ENCODE results near the gene SNRNP70. TPM values are rescaled to one million over a fixed set of nuclear protein-coding genes. Genes with fewer than 3 reads are reported as not detected.

Gene SNRNP70
- total RNA-seq, 4 donors from 2014 or later = 55.6 to 305 (median 107) TPM

- Histone ChIP-seq H3K4me1 (peaks cover 25 to 38% of the 10 kb centered on the region in 2 donors), H3K4me3 (no peak overlapping the region), H3K36me3 (no peaks in the 10 kb centered on the region), H3K9me3 (no peaks in the 10 kb centered on the region), H3K27me3 (peaks cover 0 to 2% (median 0%) of the 10 kb centered on the region in 3 donors), H3K27ac (peak overlapping the region; percentile 83 to 95 (median 90))
- no peak for ATAC-seq
- intact Hi-C loops (cut with DNase I; ENCODE audit: low total_unique reads) (no loop called here), in situ Hi-C loops (cut with MboI; ENCODE audit: low sequenced_read_pairs in 4 of 4) (no loop called here)
- TF ChIP-seq, protein P1, sequence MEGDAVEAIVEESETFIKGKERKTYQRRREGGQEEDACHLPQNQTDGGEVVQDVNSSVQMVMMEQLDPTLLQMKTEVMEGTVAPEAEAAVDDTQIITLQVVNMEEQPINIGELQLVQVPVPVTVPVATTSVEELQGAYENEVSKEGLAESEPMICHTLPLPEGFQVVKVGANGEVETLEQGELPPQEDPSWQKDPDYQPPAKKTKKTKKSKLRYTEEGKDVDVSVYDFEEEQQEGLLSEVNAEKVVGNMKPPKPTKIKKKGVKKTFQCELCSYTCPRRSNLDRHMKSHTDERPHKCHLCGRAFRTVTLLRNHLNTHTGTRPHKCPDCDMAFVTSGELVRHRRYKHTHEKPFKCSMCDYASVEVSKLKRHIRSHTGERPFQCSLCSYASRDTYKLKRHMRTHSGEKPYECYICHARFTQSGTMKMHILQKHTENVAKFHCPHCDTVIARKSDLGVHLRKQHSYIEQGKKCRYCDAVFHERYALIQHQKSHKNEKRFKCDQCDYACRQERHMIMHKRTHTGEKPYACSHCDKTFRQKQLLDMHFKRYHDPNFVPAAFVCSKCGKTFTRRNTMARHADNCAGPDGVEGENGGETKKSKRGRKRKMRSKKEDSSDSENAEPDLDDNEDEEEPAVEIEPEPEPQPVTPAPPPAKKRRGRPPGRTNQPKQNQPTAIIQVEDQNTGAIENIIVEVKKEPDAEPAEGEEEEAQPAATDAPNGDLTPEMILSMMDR (IDR thresholded peaks at IDR 0.05 in 4 of 5, conservative IDR thresholded peaks at IDR 0.05 in 1 of 5) = no peak
- no peak for TF ChIP-seq POLR2A (IDR thresholded peaks at IDR 0.05)
- no peak for DNase-seq
Observed at GRCh38 chr19:49064029-49064629, 21.1 kb upstream of the SNRNP70 start.

- Histone ChIP-seq H3K27ac (peak within 1 kb of the TSS; percentile 83 to 95 (median 90)), H3K36me3 (no peaks in the 10 kb centered on the region), H3K4me1 (peaks cover 25 to 47% of the 10 kb centered on the region in 2 donors), H3K9me3 (no peaks in the 10 kb centered on the region), H3K27me3 (peaks cover 0 to 2% (median 0%) of the 10 kb centered on the region in 3 donors), H3K4me3 (peak within 1 kb of the TSS; percentile 12 to 50 (median 38))
- peak in 1 of 2 donors; percentile 52 for DNase-seq
- intact Hi-C loops (cut with DNase I; ENCODE audit: low total_unique reads) (no loop called here), in situ Hi-C loops (cut with MboI; ENCODE audit: low sequenced_read_pairs in 4 of 4) (no loop called here)
- no peak for TF ChIP-seq POLR2A (IDR thresholded peaks at IDR 0.05)
- TF ChIP-seq, protein P1 (IDR thresholded peaks at IDR 0.05 in 4 of 5, conservative IDR thresholded peaks at IDR 0.05 in 1 of 5) = no peak
- ATAC-seq = peak; percentile 15 to 20
Observed at GRCh38 chr19:49064768-49065611, 20.3 kb upstream of the SNRNP70 start, which contains the start of gene NTF4. Gene NTF4, minus strand, starts transcription at chr19:49064818. Its CDS starts 2,821 bp downstream, at chr19:49061997.

GRCh38 chr19:49065905-49066512 lies 19.2 kb upstream of the SNRNP70 start:
- peak; percentile 77 to 83 for ATAC-seq
- DNase-seq = peak; percentile 68 to 91
- in situ Hi-C loops (cut with MboI; ENCODE audit: low sequenced_read_pairs in 4 of 4) (no loop called here), intact Hi-C loops (cut with DNase I; ENCODE audit: low total_unique reads) (no loop called here)
- Histone ChIP-seq H3K4me1 (peaks cover 25 to 53% of the 10 kb centered on the region in 2 donors), H3K27ac (peak overlapping the region; percentile 83 to 95 (median 90)), H3K36me3 (no peaks in the 10 kb centered on the region), H3K9me3 (no peaks in the 10 kb centered on the region), H3K27me3 (peaks cover 0 to 2% (median 0%) of the 10 kb centered on the region in 3 donors), H3K4me3 (peak overlapping the region in 3 of 4 donors; percentile 12 to 50 (median 33))
- TF ChIP-seq, protein P1 (IDR thresholded peaks at IDR 0.05 in 4 of 5, conservative IDR thresholded peaks at IDR 0.05 in 1 of 5) = no peak
- peak; percentile 62 to 72 for TF ChIP-seq POLR2A (IDR thresholded peaks at IDR 0.05)

GRCh38 chr19:49067554-49067953 lies 17.7 kb upstream of the SNRNP70 start:
- DNase-seq (peak in 1 of 2 donors; percentile 47), ATAC-seq (no peak)
- H3K4me3 ChIP-seq = no peak overlapping the region
- peak in 1 of 2 donors; percentile 30 for TF ChIP-seq POLR2A (IDR thresholded peaks at IDR 0.05)
- TF ChIP-seq, protein P1 (IDR thresholded peaks at IDR 0.05 in 4 of 5, conservative IDR thresholded peaks at IDR 0.05 in 1 of 5) = no peak
- no peaks in the 10 kb centered on the region for H3K36me3 ChIP-seq
- H3K9me3 ChIP-seq = no peaks in the 10 kb centered on the region
- intact Hi-C loops (cut with DNase I; ENCODE audit: low total_unique reads) (no loop called here), in situ Hi-C loops (cut with MboI; ENCODE audit: low sequenced_read_pairs in 4 of 4) (no loop called here)
- peaks cover 25 to 53% of the 10 kb centered on the region in 2 donors for H3K4me1 ChIP-seq
- H3K27ac ChIP-seq = peak overlapping the region; percentile 83 to 95 (median 90)
- H3K27me3 ChIP-seq = peaks cover 0 to 2% (median 0%) of the 10 kb centered on the region in 3 donors

All from gastrocnemius medialis (tissue), 4 donors.